ENCODE measurements around the gene SFTPD.

Gene SFTPD

DNA sequence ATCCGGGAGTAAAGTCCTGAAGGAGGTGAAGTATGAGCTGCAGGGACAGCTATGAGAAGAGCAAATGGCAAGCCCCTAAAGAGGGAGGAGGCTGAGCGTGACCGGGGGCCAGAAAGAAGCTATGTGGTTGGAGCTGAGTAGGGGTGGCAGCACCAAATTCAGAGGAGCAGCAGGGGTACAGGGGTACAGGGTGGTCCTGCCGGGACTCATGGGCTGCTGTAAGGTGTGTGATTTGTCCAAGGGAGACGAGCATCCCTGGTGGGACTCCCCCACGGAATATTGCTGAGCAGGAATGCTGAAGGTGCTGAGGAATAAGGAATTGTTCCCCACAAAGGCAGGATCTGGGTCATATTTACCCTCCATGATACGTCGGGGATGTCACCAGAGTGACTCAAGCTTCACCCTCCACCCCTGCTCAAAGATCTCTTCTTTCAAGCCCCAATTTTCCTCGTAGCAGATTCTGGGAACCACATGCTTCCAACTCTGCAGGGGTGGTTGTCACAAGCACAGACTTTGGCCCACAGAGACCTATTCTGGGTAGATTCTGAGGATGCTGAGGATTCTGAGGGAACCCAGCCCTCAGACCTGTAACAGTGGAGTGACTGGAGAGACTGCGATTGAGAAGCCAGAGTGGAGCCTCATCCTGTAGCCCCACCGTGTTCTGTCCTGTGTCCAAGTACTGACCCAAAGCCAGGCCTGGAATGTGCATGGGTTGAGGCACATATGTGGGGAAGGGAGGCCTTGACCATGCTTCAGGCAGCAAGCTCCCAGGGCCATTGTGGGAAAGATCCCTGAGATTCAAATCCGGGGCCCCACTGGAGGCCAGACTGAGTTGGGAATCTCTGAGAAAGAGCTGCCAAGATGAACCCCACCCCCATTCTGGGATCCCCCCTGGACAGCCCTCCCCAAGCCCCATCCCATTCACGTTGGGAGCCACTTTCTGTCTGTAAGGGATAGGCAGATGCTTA, 4.2 kb downstream of the SFTPD start:
- DNase-seq: no peak

GRCh38 chr10:79943871-79944270, 5.0 kb downstream of the SFTPD start:
- no peak for DNase-seq

DNA sequence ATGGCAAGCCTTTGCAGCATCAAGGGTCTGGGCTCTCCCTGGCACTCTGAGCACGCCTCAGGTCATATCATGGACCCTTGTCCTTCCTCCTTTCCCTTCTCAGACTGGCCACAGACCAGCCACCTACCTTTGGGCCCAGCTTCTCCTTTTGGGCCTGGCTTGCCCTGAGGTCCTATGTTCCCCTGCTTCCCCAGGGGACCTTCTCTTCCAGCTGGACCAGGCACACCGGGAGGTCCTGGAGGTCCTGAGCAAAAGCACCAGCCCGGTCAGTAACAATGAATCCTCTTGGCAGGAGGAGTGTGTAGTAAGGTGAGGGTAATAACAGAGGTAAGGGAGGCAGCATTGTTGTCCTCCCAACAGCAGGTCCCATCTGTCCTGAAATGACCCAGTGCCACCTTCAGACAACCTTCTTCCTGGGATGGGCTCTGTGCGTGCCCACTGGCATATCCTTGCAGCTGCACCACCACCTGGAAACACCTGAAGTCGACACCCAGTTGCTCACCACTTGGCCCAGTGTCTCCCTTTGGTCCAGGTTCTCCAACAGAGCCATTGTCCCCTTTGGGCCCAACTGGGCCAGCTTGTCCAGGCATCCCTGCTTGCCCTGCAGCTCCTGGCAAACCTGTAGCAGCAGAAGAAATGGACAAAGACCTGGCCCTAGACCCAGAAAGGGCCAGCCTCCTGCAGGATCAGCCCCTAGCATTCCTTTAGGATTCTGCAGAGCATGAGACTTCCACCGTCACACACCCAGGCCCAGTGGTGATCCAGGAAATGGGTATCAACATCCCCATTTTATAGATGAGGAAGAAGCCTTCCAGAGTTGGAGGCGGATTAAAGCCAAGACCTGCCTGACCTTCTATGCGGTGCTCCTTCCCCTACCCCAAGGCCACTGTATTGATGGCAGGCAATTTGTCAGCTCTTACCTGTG, 6.4 kb downstream of the SFTPD start:
- DNase-seq: no peak

- DNase-seq: no peak
Observed at GRCh38 chr10:79941585-79942210, 7.2 kb downstream of the SFTPD start.

- no peak for DNase-seq
Observed at GRCh38 chr10:79941146-79941545, 7.8 kb downstream of the SFTPD start.

GRCh38 chr10:79940431-79940830, 8.5 kb downstream of the SFTPD start:
- no peak for DNase-seq

- no peak for DNase-seq
Observed at GRCh38 chr10:79939969-79940368, 8.9 kb downstream of the SFTPD start.

DNA sequence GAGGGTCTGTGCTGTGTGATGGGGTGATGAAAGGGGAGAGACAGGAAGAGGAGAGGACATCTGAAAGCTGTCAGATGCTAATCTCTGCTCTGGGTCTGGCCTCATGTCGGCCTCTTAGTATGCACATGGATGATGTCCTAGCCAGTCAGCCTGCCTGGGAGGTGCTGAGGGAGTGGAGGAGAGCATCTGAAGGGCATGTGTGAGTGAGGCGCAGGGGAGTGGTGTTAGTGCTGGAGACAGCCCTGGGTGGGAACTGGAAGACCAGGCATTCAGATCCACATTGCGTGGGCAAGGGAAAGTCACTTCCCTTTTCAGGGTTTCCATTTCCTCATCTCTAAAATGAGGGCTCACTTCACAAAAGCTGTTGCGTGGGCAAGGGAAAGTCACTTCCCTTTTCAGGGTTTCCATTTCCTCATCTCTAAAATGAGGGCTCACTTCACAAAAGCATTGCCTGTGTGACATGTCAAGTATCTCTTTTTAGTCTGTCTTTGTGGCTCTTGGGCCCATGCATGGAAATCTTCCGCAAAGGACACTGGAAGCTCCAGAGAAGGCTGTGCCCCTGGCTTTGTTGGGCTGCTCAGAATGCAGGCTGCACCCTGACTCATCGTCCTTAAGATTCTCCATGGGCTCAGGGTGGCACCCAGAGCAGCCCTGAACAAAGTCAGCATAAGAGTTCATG, 10.0 kb downstream of the SFTPD start:
- no peak for DNase-seq

- DNase-seq: no peak
Observed at GRCh38 chr10:79937701-79938151, 11.2 kb downstream of the SFTPD start.

DNA sequence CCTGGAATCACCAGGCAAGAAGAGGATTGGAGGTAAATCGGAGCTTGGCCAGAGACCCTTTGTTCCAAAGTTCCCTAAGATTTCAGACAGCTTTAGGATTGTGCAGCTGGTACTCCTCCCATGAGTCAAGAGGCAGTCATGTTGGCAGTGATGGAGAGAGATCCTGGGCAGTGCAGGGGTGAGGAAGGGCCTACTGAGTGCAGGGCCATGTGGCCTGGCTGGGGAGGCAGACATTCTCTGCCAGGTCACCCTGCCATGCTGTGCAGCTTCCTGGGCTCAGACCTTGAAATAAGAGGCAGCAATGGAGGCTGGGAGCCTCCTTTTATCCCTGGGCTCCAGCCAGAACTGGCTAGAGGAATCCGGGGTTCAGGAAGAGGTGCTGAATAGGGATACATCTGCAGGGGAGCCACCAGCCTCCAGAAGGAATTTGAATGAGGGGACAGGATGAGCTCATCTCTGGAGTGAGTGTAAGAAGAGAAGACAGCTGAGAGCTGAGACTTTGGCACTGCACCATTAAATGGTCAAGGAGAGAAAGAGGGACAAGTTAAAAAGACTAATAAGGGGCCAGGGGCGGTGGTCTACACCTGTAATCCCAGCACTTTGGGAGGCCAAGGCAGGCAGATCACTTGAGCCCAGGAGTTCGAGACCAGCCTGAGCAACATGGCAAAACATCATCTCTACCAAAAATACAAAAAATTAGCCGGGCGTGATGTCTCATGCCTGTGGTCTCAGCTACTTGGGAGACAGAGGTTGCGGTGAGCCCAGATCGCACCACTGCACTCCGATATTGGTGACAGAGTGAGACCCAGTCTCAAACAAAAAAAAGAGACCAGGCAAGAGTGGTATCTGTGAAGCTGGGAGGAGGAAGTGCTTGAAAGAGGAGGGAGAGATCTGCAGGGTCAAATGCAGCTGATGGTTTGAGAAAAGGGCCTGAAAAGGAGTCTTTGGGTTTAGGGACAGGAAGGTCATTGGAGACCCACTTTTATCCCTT, 12.0 kb downstream of the SFTPD start:
- DNase-seq: no peak

DNA sequence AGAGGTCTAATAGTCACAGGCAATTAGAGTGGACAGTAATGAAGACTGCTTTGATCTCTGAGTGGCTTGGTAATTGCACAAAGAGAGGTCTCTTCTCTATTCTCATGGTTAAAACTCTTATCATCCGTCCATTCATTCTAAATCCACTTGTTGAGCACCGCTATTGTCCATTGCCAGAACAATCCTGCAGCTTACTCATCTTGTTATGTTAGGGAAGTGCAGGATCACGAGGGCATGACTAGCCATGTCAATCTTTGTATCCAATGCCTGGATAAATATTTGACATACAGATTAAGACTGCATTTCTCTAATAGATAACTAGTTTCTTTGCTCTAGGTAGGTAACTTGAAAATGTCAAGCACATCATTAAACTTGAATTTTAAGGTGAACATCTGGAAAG, 14.9 kb downstream of the SFTPD start:
- no peak for DNase-seq

DNA sequence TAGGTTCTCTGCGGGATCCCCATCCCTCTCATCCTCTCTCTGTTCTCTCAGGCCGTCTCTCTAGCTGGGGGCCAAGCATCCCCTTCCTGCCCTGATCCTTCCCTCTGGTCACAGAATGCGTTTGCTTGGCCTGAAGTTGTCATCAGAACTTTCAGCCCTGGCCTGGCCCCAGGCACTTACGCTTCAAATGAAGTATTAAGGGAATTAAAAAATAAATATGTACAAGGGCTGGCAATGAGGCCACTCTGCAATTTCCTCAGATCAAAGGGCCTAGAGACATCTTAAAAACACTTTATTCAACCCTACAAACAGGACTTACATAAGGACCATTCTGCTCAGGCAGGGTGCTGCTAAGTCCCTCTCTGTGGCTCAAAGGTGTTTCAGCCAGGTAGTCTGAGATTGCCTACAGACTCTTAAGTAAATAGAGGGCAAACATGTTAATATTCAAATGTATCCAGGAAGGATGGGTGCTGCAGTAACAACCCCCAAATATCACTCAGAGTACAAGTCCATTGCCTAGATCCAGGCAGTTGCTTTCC, 16.0 kb downstream of the SFTPD start:
- no peak for DNase-seq

DNA sequence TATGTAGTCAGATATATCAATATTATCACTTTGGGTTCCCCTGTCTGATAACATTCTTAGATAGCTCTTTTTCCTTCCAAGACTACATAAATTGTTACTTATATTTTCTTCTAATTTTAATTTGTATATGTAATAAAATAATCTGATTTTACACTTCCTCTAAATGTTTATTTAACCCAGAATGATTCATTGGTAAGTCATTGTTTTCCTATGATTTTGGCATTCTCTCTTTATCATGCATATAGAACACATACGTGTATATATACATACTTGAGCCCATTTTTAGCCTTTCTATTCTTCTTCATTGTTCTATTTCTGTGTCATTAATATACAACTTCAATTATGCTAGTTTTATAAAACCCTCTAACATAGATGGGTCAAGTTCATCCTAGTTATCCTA, 16.6 kb downstream of the SFTPD start:
- DNase-seq: no peak

GRCh38 chr10:79930751-79931150, 18.2 kb downstream of the SFTPD start:
- DNase-seq: no peak

- no peak for DNase-seq
Observed at GRCh38 chr10:79930267-79930666, 18.6 kb downstream of the SFTPD start.

GRCh38 chr10:79929409-79929904, 19.4 kb downstream of the SFTPD start:
- DNase-seq: peak; percentile 61

DNA sequence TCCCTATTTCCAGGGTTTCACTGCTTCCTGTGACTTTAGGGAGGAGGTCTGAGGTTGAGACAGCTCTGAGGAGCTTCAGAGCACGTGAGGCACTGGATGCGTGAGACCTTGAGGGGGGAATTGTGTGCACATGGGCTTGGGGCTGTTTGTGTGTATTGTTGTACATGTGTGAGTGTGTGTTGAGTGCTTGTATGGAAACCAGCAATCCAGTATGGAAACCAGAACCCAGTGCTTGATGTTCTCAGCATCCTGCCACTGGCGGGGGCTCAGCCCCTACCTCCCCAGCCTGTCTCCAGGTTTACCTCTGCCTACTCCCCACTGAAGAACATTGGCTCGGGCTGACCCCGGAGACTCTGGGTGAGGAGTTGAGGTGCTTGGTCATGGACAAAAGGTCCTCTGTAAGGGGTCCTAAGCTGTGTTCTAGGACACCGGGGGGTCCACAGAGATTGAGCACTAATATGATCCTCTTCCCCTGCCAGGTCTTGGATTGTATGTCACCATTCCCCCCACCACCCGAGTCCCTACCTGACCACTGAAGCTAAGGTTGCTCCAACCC, 20.8 kb downstream of the SFTPD start:
- no peak for DNase-seq

DNA sequence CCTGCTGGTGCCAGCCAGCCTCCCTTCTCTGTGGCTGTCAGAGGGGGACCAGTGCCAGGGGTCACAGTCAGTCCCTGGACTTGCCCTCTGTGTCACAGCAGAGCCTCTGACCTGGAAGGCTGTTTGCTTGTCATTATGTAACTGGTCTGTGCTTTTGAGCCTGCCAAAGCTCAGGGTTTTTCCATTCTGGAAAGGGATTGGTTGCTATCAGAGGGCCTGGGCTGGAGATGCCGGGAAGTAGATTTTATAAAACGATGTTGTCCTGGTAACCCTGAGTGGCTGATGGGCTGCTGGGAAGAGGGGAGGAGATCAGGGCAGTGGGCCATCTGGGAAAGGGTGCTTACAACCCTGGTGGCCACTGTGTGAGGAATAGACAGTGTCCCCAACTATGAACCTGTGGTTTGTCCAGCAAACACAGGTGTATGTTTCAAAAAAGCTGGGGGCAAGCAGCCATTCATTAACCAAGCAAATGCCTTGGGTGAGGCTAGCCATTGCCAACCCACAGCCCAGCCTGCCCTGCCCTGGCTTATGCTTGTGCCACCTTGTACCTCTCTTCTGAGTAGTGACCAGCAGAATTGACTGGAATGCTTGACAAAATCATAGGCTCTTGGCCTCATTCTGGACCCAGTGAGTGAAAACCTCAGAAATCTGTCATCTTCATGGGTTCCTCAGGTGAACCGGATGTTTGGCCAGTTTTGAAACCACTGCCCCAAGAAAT, 21.6 kb downstream of the SFTPD start:
- DNase-seq: no peak

DNA sequence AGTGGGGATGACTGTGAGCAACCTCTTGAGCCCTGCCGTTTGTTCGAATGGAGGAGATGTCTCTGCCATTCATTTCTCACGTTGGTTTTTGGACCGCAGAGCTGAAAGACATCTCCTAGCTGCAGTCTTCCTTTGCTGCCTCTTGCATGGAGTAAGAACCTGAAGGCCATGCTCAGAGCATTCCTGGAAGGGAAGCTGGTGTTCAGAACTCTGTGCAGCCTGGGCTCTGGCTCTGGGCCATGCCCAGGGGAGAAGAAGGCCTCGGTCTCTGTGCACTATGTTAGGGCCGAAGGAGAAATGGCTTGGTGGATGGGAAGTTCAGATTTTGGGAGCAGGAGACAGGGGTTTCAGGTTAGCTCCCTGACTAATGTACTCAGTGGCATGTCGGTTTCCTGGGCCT, 22.9 kb downstream of the SFTPD start:
- DNase-seq: no peak

DNA sequence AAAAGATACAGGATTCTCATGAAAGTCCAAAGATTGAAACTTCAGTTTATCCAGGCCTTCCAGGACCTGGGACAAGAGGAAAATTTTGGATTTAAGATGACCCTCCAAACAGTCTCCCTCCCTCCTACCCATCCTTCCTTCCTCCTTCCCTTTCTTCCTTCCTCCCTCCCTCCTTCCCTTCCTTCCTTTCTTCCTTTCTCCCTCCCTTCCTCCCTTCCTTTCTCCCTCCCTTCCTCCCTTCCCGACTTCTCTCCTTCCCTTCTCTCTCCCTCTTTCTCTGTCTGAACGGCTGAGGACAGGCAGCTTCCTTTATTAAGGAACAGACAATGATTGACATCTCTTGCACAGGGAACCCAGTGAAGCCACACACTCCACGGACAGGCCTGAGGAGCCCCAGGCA, 23.3 kb downstream of the SFTPD start:
- DNase-seq: no peak

All from fibroblast of upper back skin (primary cell).